Fibroblast of lung (primary cell): Measurements from ENCODE around the gene ZNF407. TPM values are rescaled to one million over a fixed set of nuclear protein-coding genes. Genes with fewer than 3 reads are reported as not detected.

Source experiments
- DNase-seq, 2 donors: peaks; one replicate each; pipeline versions ENCODE4 v3.0.0 to v3.0.0-alpha.2; 2010; ENCODE audit warnings: low read depth in 2 of 2
- H2AFZ ChIP-seq: 2 replicates; pipeline ENCODE4 v1.5.1; 2012; ENCODE audit warnings: low read length, control low read depth, inconsistent platforms
- H3K27ac ChIP-seq: 2 replicates; pipeline ENCODE4 v1.5.1; 2011; ENCODE audit warnings: low read length, control low read depth; ENCODE audit not compliant: insufficient read depth
- H3K27me3 ChIP-seq: 2 replicates; pipeline ENCODE4 v1.5.1; 2011; ENCODE audit warnings: mild to moderate bottlenecking, low read length; ENCODE audit not compliant: control insufficient read depth, insufficient read depth
- H3K36me3 ChIP-seq: 2 replicates; pipeline ENCODE4 v1.5.1; 2011; ENCODE audit warnings: low read length; ENCODE audit not compliant: control insufficient read depth, insufficient read depth
- H3K4me1 ChIP-seq: 2 replicates; pipeline ENCODE4 v1.5.1; 2011; ENCODE audit warnings: low read length; ENCODE audit not compliant: control insufficient read depth, insufficient read depth; ENCODE audit errors: extremely low read depth
- H3K4me2 ChIP-seq: 2 replicates; pipeline ENCODE4 v1.5.1; 2011; ENCODE audit warnings: low read length, control low read depth; ENCODE audit not compliant: insufficient read depth; ENCODE audit errors: extremely low read depth
- H3K4me3 ChIP-seq, 4 experiments: fragments of 200-600 bp in 1 of 4; sonication (generic) in 1 of 4; replicated peaks in 1 of 4; 2 replicates each; pipeline ENCODE4 v1.5.1; 2011 to 2016; ENCODE audit warnings: low read length in 4 of 4, low read depth in 3 of 4, mild to moderate bottlenecking in 3 of 4, control low read depth in 2 of 4, inconsistent platforms in 1 of 4, mixed read lengths in 1 of 4; ENCODE audit not compliant: insufficient read depth in 1 of 4; ENCODE audit errors: control extremely low read depth in 1 of 4
- H3K79me2 ChIP-seq: 2 replicates; pipeline ENCODE4 v1.5.1; 2012; ENCODE audit warnings: mild to moderate bottlenecking, low read length, inconsistent platforms; ENCODE audit not compliant: control insufficient read depth, insufficient read depth
- H3K9ac ChIP-seq: 2 replicates; pipeline ENCODE4 v1.5.1; 2011; ENCODE audit warnings: mild to moderate bottlenecking, low read length, control low read depth; ENCODE audit not compliant: insufficient read depth
- H3K9me3 ChIP-seq: 2 replicates; pipeline ENCODE4 v1.5.1; 2012; ENCODE audit warnings: low read depth, low read length; ENCODE audit not compliant: control insufficient read depth, insufficient read depth
- H4K20me1 ChIP-seq: 2 replicates; pipeline ENCODE4 v1.5.1; 2011; ENCODE audit warnings: low read length; ENCODE audit not compliant: control insufficient read depth, insufficient read depth; ENCODE audit errors: extremely low read depth
- EZH2 ChIP-seq: IDR thresholded peaks from 2 replicates; pipeline ENCODE4 v1.5.1; 2012; ENCODE audit warnings: low read length, control low read depth, mild to moderate bottlenecking; ENCODE audit errors: missing control alignments
- polyA plus RNA-seq, 2 donors: library from polyadenylated mRNA; depleted of rRNA in 1 of 2; stranded (reverse) in 1 of 2; unstranded in 1 of 2; fragments of >200 nt; gene quantifications; 2 replicates each; pipeline ENCODE4 v1.2.1, GENCODE V29; 2011 to 2012; ENCODE audit warnings: missing spikeins in 1 of 2
- total RNA-seq: library from RNA; depleted of rRNA; stranded (reverse); fragments of >200 nt; gene quantifications from 2 replicates; pipeline ENCODE4 v1.2.1, GENCODE V29; 2014
- TF ChIP-seq, protein P1 (sequence below), 2 donors: IDR thresholded peaks in 1 of 2; conservative IDR thresholded peaks in 1 of 2; 1 replicate in 1 of 2; 2 replicates in 1 of 2; pipeline ENCODE4 v1.5.1; 2011 to 2012; ENCODE audit warnings: low read length in 2 of 2, control low read depth in 1 of 2, inconsistent platforms in 1 of 2, low read depth in 1 of 2, mild to moderate bottlenecking in 1 of 2

Gene ZNF407
- total and polyA plus RNA-seq, 2 donors (not counting 1 experiment from before 2014, with no cell fraction given), result 5.1 to 12.6 TPM

DNA sequence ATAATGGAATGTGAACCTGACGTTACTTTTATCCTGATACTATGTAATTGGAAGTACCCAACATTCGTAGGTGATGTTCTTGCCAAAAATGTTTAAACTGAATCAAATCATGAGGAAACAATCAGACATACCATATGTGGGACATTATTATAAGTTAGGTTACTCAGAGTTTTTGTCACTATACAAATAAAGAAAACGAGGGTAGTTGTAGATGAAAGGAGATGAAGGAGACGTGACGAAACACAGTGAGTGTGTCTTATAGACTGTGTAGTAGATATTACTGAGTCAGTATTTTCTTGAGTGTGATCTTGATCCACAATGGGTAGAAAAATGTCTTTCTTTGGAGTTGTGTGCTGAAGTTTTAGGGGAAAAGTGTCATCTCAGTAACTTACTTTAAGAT is 176.8 kb downstream of the ZNF407 start:
- Histone ChIP-seq H3K9me3 (no peaks in the 10 kb centered on the region), H3K4me2 (no peak overlapping the region), H4K20me1 (no peaks in the 10 kb centered on the region), H3K36me3 (no peaks in the 10 kb centered on the region), H3K4me3 (no peak overlapping the region), H3K9ac (no peak overlapping the region), H3K27me3 (no peaks in the 10 kb centered on the region), H3K4me1 (peaks cover 6% of the 10 kb centered on the region), H2AFZ (no peak overlapping the region), H3K27ac (no peak overlapping the region), H3K79me2 (no peaks in the 10 kb centered on the region)
- no peak for TF ChIP-seq EZH2
- TF ChIP-seq, protein P1, sequence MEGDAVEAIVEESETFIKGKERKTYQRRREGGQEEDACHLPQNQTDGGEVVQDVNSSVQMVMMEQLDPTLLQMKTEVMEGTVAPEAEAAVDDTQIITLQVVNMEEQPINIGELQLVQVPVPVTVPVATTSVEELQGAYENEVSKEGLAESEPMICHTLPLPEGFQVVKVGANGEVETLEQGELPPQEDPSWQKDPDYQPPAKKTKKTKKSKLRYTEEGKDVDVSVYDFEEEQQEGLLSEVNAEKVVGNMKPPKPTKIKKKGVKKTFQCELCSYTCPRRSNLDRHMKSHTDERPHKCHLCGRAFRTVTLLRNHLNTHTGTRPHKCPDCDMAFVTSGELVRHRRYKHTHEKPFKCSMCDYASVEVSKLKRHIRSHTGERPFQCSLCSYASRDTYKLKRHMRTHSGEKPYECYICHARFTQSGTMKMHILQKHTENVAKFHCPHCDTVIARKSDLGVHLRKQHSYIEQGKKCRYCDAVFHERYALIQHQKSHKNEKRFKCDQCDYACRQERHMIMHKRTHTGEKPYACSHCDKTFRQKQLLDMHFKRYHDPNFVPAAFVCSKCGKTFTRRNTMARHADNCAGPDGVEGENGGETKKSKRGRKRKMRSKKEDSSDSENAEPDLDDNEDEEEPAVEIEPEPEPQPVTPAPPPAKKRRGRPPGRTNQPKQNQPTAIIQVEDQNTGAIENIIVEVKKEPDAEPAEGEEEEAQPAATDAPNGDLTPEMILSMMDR (conservative IDR thresholded peaks at IDR 0.05 in 1 of 2, IDR thresholded peaks at IDR 0.05 in 1 of 2; ENCODE audit: low read depth in 1 of 2, low read length in 2 of 2), result no peak
- peak; percentile 19 to 30 for DNase-seq

- no peak overlapping the region for H3K9ac ChIP-seq
Measured at GRCh38 chr18:74775239-74775638, 177.6 kb downstream of the ZNF407 start.

DNA sequence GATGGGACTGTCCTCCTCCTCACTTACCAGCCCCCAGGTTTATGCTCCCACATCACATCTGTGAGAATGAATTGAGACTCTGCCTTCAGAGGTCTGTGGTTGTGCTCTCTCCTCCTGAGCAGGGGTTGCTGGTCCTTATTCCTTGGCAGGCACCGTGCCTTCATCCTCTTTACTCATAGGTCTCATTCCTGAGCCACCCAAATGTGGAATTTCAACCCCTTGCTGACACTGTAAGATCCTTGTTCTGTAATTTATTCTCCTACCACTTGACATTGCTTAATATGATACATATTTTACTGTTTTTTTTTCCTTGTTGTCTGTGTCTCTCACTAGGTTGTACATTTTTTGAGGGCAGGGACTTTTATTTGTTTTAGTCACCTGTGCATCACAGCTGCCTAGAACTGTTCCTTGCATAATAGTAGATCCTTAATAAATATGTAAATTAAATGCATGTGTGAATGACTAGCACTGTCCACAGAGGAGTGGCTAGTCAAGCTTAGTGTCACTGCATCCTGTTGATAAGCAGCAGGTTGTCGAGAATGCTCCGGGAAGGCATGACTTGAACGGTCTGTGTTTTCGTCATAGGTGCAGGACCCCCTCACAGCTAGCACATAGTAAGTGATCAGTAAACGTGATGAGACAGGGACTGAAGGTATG is 180.6 kb downstream of the ZNF407 start:
- Histone ChIP-seq H4K20me1 (no peaks in the 10 kb centered on the region), H3K4me3 (no peak overlapping the region), H2AFZ (no peak overlapping the region), H3K4me2 (no peak overlapping the region), H3K9me3 (no peaks in the 10 kb centered on the region), H3K9ac (no peak overlapping the region), H3K79me2 (no peaks in the 10 kb centered on the region), H3K36me3 (no peaks in the 10 kb centered on the region), H3K27me3 (no peaks in the 10 kb centered on the region), H3K4me1 (peaks cover 6% of the 10 kb centered on the region), H3K27ac (no peak overlapping the region)
- peak in 1 of 2 donors; percentile 54 for DNase-seq
- TF ChIP-seq EZH2, result no peak
- TF ChIP-seq, protein P1 (conservative IDR thresholded peaks at IDR 0.05 in 1 of 2, IDR thresholded peaks at IDR 0.05 in 1 of 2; ENCODE audit: low read depth in 1 of 2, low read length in 2 of 2), result no peak

More at GRCh38 chr18:74775239-74775638, 177.6 kb downstream of the ZNF407 start:
- H3K27me3 ChIP-seq, result no peaks in the 10 kb centered on the region
- H4K20me1 ChIP-seq, result no peaks in the 10 kb centered on the region
- peaks cover 6% of the 10 kb centered on the region for H3K4me1 ChIP-seq
- no peak overlapping the region for H3K27ac ChIP-seq
- H3K79me2 ChIP-seq, result no peaks in the 10 kb centered on the region
- H3K9me3 ChIP-seq, result no peaks in the 10 kb centered on the region
- TF ChIP-seq EZH2, result no peak
- TF ChIP-seq, protein P1 (conservative IDR thresholded peaks at IDR 0.05 in 1 of 2, IDR thresholded peaks at IDR 0.05 in 1 of 2; ENCODE audit: low read depth in 1 of 2, low read length in 2 of 2), result no peak
- H2AFZ ChIP-seq, result no peak overlapping the region
- H3K4me3 ChIP-seq, result no peak overlapping the region
- H3K36me3 ChIP-seq, result no peaks in the 10 kb centered on the region
- DNase-seq, result peak; percentile 86 to 94
- H3K4me2 ChIP-seq, result peak overlapping the region; percentile 35
